Measurements from ENCODE around the gene BCL2L14.

Gene BCL2L14

GRCh38 chr12:12056951-12057350, 13.8 kb upstream of the BCL2L14 start:
- DNase-seq: no peak

GRCh38 chr12:12064596-12064995, 6.1 kb upstream of the BCL2L14 start:
- no peak for DNase-seq

GRCh38 chr12:12068751-12069150, 2.0 kb upstream of the BCL2L14 start:
- DNase-seq: no peak

- DNase-seq: no peak
Measured at GRCh38 chr12:12069821-12070548, 754 bp upstream of the BCL2L14 start.

GRCh38 chr12:12072064-12072760, 1.5 kb downstream of the BCL2L14 start:
- DNase-seq: no peak

- no peak for DNase-seq
Measured at GRCh38 chr12:12079291-12079690, 8.6 kb downstream of the BCL2L14 start.

- DNase-seq: no peak
Measured at GRCh38 chr12:12081836-12082497, 11.2 kb downstream of the BCL2L14 start.

- no peak for DNase-seq
Measured at GRCh38 chr12:12083688-12084087, 12.9 kb downstream of the BCL2L14 start.

- DNase-seq: no peak
Measured at GRCh38 chr12:12086362-12086761, 15.6 kb downstream of the BCL2L14 start.

GRCh38 chr12:12086973-12087692, 16.4 kb downstream of the BCL2L14 start:
- DNase-seq: no peak

- no peak for DNase-seq
Measured at GRCh38 chr12:12087693-12088034, 16.9 kb downstream of the BCL2L14 start.

GRCh38 chr12:12088147-12088546, 17.4 kb downstream of the BCL2L14 start:
- DNase-seq: no peak

- no peak for DNase-seq
Measured at GRCh38 chr12:12088761-12089160, 18.0 kb downstream of the BCL2L14 start.

- DNase-seq: no peak
Measured at GRCh38 chr12:12091071-12091470, 20.3 kb downstream of the BCL2L14 start.

GRCh38 chr12:12091977-12092663, 21.4 kb downstream of the BCL2L14 start:
- no peak for DNase-seq

GRCh38 chr12:12094481-12094880, 23.7 kb downstream of the BCL2L14 start:
- DNase-seq: no peak

GRCh38 chr12:12095021-12095420, 24.3 kb downstream of the BCL2L14 start:
- DNase-seq: no peak

- DNase-seq: no peak
Measured at GRCh38 chr12:12097891-12098690, 27.4 kb downstream of the BCL2L14 start.

GRCh38 chr12:12098691-12099015, 27.9 kb downstream of the BCL2L14 start:
- DNase-seq: no peak

GRCh38 chr12:12099102-12099501, 28.4 kb downstream of the BCL2L14 start:
- DNase-seq: no peak

GRCh38 chr12:12107678-12108077, 36.9 kb downstream of the BCL2L14 start:
- no peak for DNase-seq

- DNase-seq: no peak
Measured at GRCh38 chr12:12108441-12109058, 37.8 kb downstream of the BCL2L14 start.

All from KG1 (cell line).